Melanocyte of skin (primary cell): ENCODE data around the gene TIMP4. TPM values are rescaled to one million over a fixed set of nuclear protein-coding genes. Genes with fewer than 3 reads are reported as not detected.

ENCODE experiments used
- total RNA-seq, 2 donors: library from RNA; depleted of rRNA; stranded (reverse); fragments of >200 nt; gene quantifications; 2 replicates each; pipeline ENCODE4 v1.2.3, GENCODE V29; 2012

TIMP4 gene
- total RNA-seq: 1 to 10 TPM in 1 of 2 donors, under 1 TPM in 1; 0.33 to 1.4 TPM

DNA sequence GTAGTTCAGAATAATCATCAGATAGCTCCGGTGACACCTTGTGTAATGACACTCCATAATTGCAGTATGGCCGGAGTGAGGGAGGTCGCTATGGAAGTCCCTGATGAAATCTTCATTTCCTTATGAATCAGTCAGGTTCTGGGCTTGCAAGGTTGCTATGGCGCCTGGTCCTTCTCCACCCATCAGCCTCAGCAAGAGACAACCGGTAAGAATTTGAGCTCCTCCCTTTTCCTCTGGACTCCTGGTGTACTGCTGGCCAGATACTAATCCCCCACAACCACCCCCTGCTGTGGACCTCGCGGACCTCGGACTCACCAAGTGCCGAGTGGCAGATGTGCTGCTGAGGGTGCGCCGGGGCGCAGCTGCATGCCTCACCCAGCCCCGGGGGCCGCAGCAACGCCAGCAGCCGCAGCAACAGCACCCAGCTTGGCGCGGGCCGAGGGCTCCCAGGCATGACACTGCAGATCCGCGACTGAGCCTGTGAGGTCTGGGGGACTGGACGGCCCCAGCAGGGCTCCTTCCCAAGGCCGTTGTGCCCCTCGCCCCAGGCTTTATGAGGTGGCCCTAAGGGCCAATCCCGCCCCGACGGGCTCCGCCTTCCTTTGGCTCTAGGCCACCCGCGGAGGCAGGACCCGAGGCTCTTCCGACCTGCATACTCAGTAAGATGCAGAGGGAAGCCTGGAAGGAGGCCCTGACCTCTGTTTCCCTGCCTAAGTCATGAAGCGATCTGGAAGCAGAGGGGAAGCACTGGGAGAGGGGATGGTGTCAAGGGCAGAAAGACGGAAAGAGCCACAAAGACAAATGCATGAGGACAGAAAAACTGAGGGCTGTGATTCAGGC is at the start of gene TIMP4:
Gene TIMP4 (minus strand): TSS at position 526 of the 840 bp plus-strand sequence. CDS start 72 bp downstream, at position 454.

Other genes with a start within 250 kb of the TIMP4 start
- under 1 TPM in 1 of 2 donors, not detected in 1; under 0.01 TPM for gene SYN2, start 154.5 kb downstream of the TIMP4 start, total RNA-seq
- 1 to 10 TPM in 1 of 2 donors, under 1 TPM in 1; 0.33 to 1.7 TPM for gene PPARG, start 130.2 kb upstream of the TIMP4 start, total RNA-seq